SK-N-MC (cell line): ENCODE results near the gene OR7A17.

Experiments used
- EZH2 ChIP-seq: fragments of 200-600 bp; sonication (generic); IDR thresholded peaks from one replicate; pipeline ENCODE4 v1.6.1; 2017; ENCODE audit warnings: antibody characterized with exemption
- FOXP2 ChIP-seq: optimal IDR thresholded peaks from 2 replicates; pipeline ENCODE3; 2011; ENCODE audit warnings: mild to moderate bottlenecking, moderate library complexity; ENCODE audit not compliant: insufficient read depth; ENCODE audit errors: extremely low read length, control extremely low read depth
- POLR2AphosphoS5 ChIP-seq: IDR thresholded peaks from 2 replicates; pipeline ENCODE4 v1.6.1; 2012; ENCODE audit warnings: mild to moderate bottlenecking, low read depth, low read length, borderline replicate concordance

GRCh38 chr19:14840206-14840605 lies 45.7 kb downstream of the OR7A17 start:
- TF ChIP-seq EZH2 (no peak), POLR2AphosphoS5 (no peak), FOXP2 (no peak)
